Aorta (tissue), 5 donors: ENCODE data around the gene CD22. TPM values are rescaled to one million over a fixed set of nuclear protein-coding genes. Genes with fewer than 3 reads are reported as not detected.

ENCODE experiments used
- ATAC-seq: fragments of 200-7000 bp; cut with Tn5 transposase; one replicate; pipeline ENCODE4 v1.9.1; 2022; ENCODE audit warnings: moderate library complexity; ENCODE audit not compliant: low FRiP score
- DNase-seq, 2 donors: peaks; one replicate each; pipeline ENCODE4 v3.0.0-alpha.2; 2020
- H3K27ac ChIP-seq, 2 donors: one replicate each; pipeline ENCODE4 v1.5.1; 2013; ENCODE audit warnings: low read length in 2 of 2, mild to moderate bottlenecking in 2 of 2, moderate library complexity in 2 of 2, control low read depth in 1 of 2, inconsistent platforms in 1 of 2, low read depth in 1 of 2
- H3K27me3 ChIP-seq, 2 donors: one replicate each; pipeline ENCODE4 v1.6.1; 2013; ENCODE audit warnings: control low read depth in 1 of 2, low read length in 1 of 2, mild to moderate bottlenecking in 1 of 2, moderate library complexity in 1 of 2; ENCODE audit not compliant: insufficient read depth in 2 of 2, control insufficient read depth in 1 of 2
- H3K36me3 ChIP-seq, 2 donors: one replicate each; pipeline ENCODE4 v1.6.1; 2013; ENCODE audit warnings: control low read depth in 1 of 2, low read length in 1 of 2, mild to moderate bottlenecking in 1 of 2; ENCODE audit not compliant: insufficient read depth in 2 of 2, control insufficient read depth in 1 of 2
- H3K4me1 ChIP-seq, 2 donors: one replicate each; pipeline ENCODE4 v1.6.1; 2013; ENCODE audit warnings: low read length in 2 of 2, control low read depth in 1 of 2, mild to moderate bottlenecking in 1 of 2, moderate library complexity in 1 of 2; ENCODE audit not compliant: insufficient read depth in 2 of 2, control insufficient read depth in 1 of 2
- H3K4me3 ChIP-seq, 2 donors: one replicate each; pipeline ENCODE4 v1.5.1; 2013; ENCODE audit warnings: low read length in 2 of 2, control low read depth in 1 of 2, mild to moderate bottlenecking in 1 of 2
- H3K9me3 ChIP-seq: one replicate; pipeline ENCODE4 v1.6.1; 2013; ENCODE audit warnings: mild to moderate bottlenecking, low read length; ENCODE audit not compliant: control insufficient read depth
- WGBS, 2 donors: extraction: QIAGEN DNeasy Blood & Tissue Kit; methylation state at CpG; one replicate each; pipeline ENCODE4 v1.1.7; 2013; 5-methylcytosine and 5-hydroxymethylcytosine counted together
- intact Hi-C, 2 donors: fragments of 100-400 bp; cut with DNase I; formaldehyde crosslinking; loops; one replicate each; pipeline versions ENCODE4 v1.14.2 to v1.15.0; 2022
- polyA plus RNA-seq, 2 donors: library from polyadenylated mRNA; stranded (reverse); fragments of 200-250 nt; gene quantifications; one replicate each; pipeline ENCODE4 v1.2.3, GENCODE V29; 2013
- total RNA-seq, 2 donors: library from RNA; stranded (reverse); fragmentation: NEBNext Ultra II Directional; extraction: Animal tissue kit (Norgen Biotek cat#: 25700); gene quantifications; one replicate each; pipeline ENCODE4 v1.2.1, GENCODE V29; 2021
- donor health status: healthy with polysubstance abuse.
- donor health status: Bipolar disorder and iron deficiency.
- donor health status: DM: no; HTN: no; CAD: no.
- donor health status: DM: no; HTN: no; CAD: no.
- donor health status: DM: yes; HTN: yes; CAD: no.

Gene CD22
- total and polyA plus RNA-seq, 4 donors: 0.75 to 3.1 (median 2.9) TPM; not detected in 1

- no peaks in the 10 kb centered on the region for H3K36me3 ChIP-seq
- H3K4me3 ChIP-seq: no peak overlapping the region
- H3K4me1 ChIP-seq: no peaks in the 10 kb centered on the region
- H3K27me3 ChIP-seq: no peaks in the 10 kb centered on the region
- no peak overlapping the region for H3K27ac ChIP-seq
- WGBS, 2 donors: 39 to 44% methylated on average over 30 to 55 of the region's 55 CpGs
- intact Hi-C loops: no loop called here
- H3K9me3 ChIP-seq: no peaks in the 10 kb centered on the region
- DNase-seq: no peak
- ATAC-seq: no peak
These were observed 29.3 kb upstream of the CD22 start for GRCh38 chr19:35299523-35300338.

- H3K27me3 ChIP-seq: no peaks in the 10 kb centered on the region
- WGBS, 2 donors: 74 to 78% methylated on average over 10 of the region's 10 CpGs
These were observed 28.7 kb upstream of the CD22 start for GRCh38 chr19:35300339-35300649.

GRCh38 chr19:35301961-35302360 is 27.0 kb upstream of the CD22 start:
- Histone ChIP-seq H3K27me3 (no peaks in the 10 kb centered on the region), H3K27ac (no peak overlapping the region), H3K4me3 (no peak overlapping the region), H3K36me3 (no peaks in the 10 kb centered on the region), H3K9me3 (no peaks in the 10 kb centered on the region), H3K4me1 (no peaks in the 10 kb centered on the region)
- intact Hi-C loops: no loop called here
- 92 to 95% methylated on average over 2 of the region's 2 CpGs for WGBS, 2 donors
- DNase-seq (no peak), ATAC-seq (no peak)

More at GRCh38 chr19:35300339-35300649, 28.7 kb upstream of the CD22 start:
- no peak for DNase-seq
- no peaks in the 10 kb centered on the region for H3K36me3 ChIP-seq
- no peak overlapping the region for H3K4me3 ChIP-seq
- H3K9me3 ChIP-seq: no peaks in the 10 kb centered on the region
- no peak overlapping the region for H3K27ac ChIP-seq
- intact Hi-C loops: no loop called here
- no peaks in the 10 kb centered on the region for H3K4me1 ChIP-seq
- no peak for ATAC-seq

- WGBS, 2 donors: 77 to 86% methylated on average over 16 of the region's 16 CpGs
- H3K9me3 ChIP-seq: no peaks in the 10 kb centered on the region
- intact Hi-C loops: no loop called here
- H3K36me3 ChIP-seq: no peaks in the 10 kb centered on the region
- H3K27me3 ChIP-seq: no peaks in the 10 kb centered on the region
- H3K4me1 ChIP-seq: no peaks in the 10 kb centered on the region
- ATAC-seq: no peak
- H3K4me3 ChIP-seq: no peak overlapping the region
- no peak for DNase-seq
- H3K27ac ChIP-seq: no peak overlapping the region
These were observed 26.5 kb upstream of the CD22 start for GRCh38 chr19:35302446-35302845.

GRCh38 chr19:35303357-35303915 is 25.6 kb upstream of the CD22 start:
- intact Hi-C loops: no loop called here
- Histone ChIP-seq H3K27me3 (no peaks in the 10 kb centered on the region), H3K36me3 (no peaks in the 10 kb centered on the region), H3K4me1 (no peaks in the 10 kb centered on the region), H3K4me3 (no peak overlapping the region), H3K27ac (no peak overlapping the region), H3K9me3 (no peaks in the 10 kb centered on the region)
- ATAC-seq (no peak), DNase-seq (no peak)
- 84 to 86% methylated on average over 6 of the region's 6 CpGs for WGBS, 2 donors

GRCh38 chr19:35304036-35304435 is 25.0 kb upstream of the CD22 start:
- no peak overlapping the region for H3K27ac ChIP-seq
- no peaks in the 10 kb centered on the region for H3K27me3 ChIP-seq
- 70 to 72% methylated on average over 11 of the region's 11 CpGs for WGBS, 2 donors
- no peaks in the 10 kb centered on the region for H3K4me1 ChIP-seq
- intact Hi-C loops: no loop called here
- no peaks in the 10 kb centered on the region for H3K9me3 ChIP-seq
- ATAC-seq (no peak), DNase-seq (no peak)
- H3K36me3 ChIP-seq: no peaks in the 10 kb centered on the region
- H3K4me3 ChIP-seq: no peak overlapping the region

GRCh38 chr19:35305181-35305580 is 23.8 kb upstream of the CD22 start:
- intact Hi-C loops: no loop called here
- Histone ChIP-seq H3K36me3 (no peaks in the 10 kb centered on the region), H3K27me3 (no peaks in the 10 kb centered on the region), H3K9me3 (no peaks in the 10 kb centered on the region), H3K4me3 (no peak overlapping the region), H3K4me1 (no peaks in the 10 kb centered on the region), H3K27ac (no peak overlapping the region)
- ATAC-seq: no peak
- 79 to 82% methylated on average over 6 of the region's 6 CpGs for WGBS, 2 donors
- no peak for DNase-seq

GRCh38 chr19:35306473-35307246 is 22.3 kb upstream of the CD22 start:
- Histone ChIP-seq H3K36me3 (no peaks in the 10 kb centered on the region), H3K27me3 (no peaks in the 10 kb centered on the region), H3K27ac (no peak overlapping the region), H3K9me3 (no peaks in the 10 kb centered on the region), H3K4me3 (no peak overlapping the region), H3K4me1 (no peaks in the 10 kb centered on the region)
- intact Hi-C loops: no loop called here
- no peak for ATAC-seq
- DNase-seq: no peak
- 83 to 86% methylated on average over 20 of the region's 20 CpGs for WGBS, 2 donors
